HEK293 (cell line): ENCODE data around the gene GPSM1.
A peak's percentile ranks its signal among the peaks of the same experiment; 100 is the strongest.

ENCODE experiments used
- CTCF ChIA-PET: fragments of 350-600 bp; formaldehyde crosslinking; extraction: SDS; loops from one replicate; lab custom pipeline; 2021; ENCODE audit warnings: antibody characterized with exemption; lab: Yijun Ruan, JAX
- POLR2A ChIA-PET: fragments of 300-600 bp; formaldehyde crosslinking; extraction: SDS; loops from one replicate; lab custom pipeline; 2020; ENCODE audit warnings: antibody characterized with exemption, inconsistent platforms; lab: Yijun Ruan, JAX
- H3K27ac ChIP-seq: fragments of 200-500 bp; sonication (Bioruptor generic); 2 replicates; pipeline ENCODE4 v1.5.1; 2014; ENCODE audit warnings: low read depth, low read length, control low read depth, inconsistent platforms; ENCODE audit errors: extremely low read depth
- H3K36me3 ChIP-seq, 2 experiments: fragments of 200-500 bp in 1 of 2; sonication (Bioruptor generic) in 1 of 2; 1 replicate in 1 of 2; 2 replicates in 1 of 2; pipeline ENCODE4 v1.5.1; 2014 to 2017; ENCODE audit warnings: inconsistent platforms in 2 of 2, low read length in 2 of 2; ENCODE audit not compliant: control insufficient read depth in 2 of 2, insufficient read depth in 1 of 2
- H3K4me1 ChIP-seq: fragments of 200-500 bp; sonication (Bioruptor generic); 2 replicates; pipeline ENCODE4 v1.5.1; 2014; ENCODE audit warnings: mild to moderate bottlenecking, low read length, inconsistent platforms; ENCODE audit not compliant: control insufficient read depth, insufficient read depth
- H3K4me3 ChIP-seq: 2 replicates; pipeline ENCODE4 v1.5.1; 2011; ENCODE audit warnings: low read depth, mild to moderate bottlenecking, control low read depth, low read length, moderate library complexity
- H3K9me3 ChIP-seq: fragments of 200-500 bp; sonication (Bioruptor generic); 2 replicates; pipeline ENCODE4 v1.5.1; 2014; ENCODE audit warnings: low read depth, low read length, inconsistent platforms; ENCODE audit not compliant: control insufficient read depth, insufficient read depth
- BCL11A ChIP-seq: fragments of 450-650 bp; formaldehyde crosslinking; IDR thresholded peaks from 2 replicates; pipeline ENCODE4 v1.5.1; 2016; ENCODE audit warnings: low read depth, missing biosample characterization, missing genetic modification characterization
- BCL11B ChIP-seq: fragments of 450-650 bp; formaldehyde crosslinking; IDR thresholded peaks from 2 replicates; pipeline ENCODE4 v1.5.1; 2016; ENCODE audit warnings: low read depth, missing biosample characterization, missing genetic modification characterization
- EGR2 ChIP-seq: fragments of 450-650 bp; formaldehyde crosslinking; IDR thresholded peaks from 2 replicates; pipeline ENCODE4 v1.5.1; 2016; ENCODE audit warnings: low read depth, missing biosample characterization, missing genetic modification characterization
- GLIS2 ChIP-seq: fragments of 450-650 bp; formaldehyde crosslinking; IDR thresholded peaks from 2 replicates; pipeline ENCODE4 v1.5.1; 2016; ENCODE audit warnings: missing biosample characterization, missing genetic modification characterization
- HOXA7 ChIP-seq: sonication (generic); formaldehyde crosslinking; IDR thresholded peaks from 2 replicates; pipeline ENCODE4 v1.8.1; 2022; ENCODE audit warnings: missing genetic modification reagents, borderline replicate concordance
- KLF7 ChIP-seq: fragments of 450-650 bp; formaldehyde crosslinking; IDR thresholded peaks from 2 replicates; pipeline ENCODE4 v1.5.1; 2016; ENCODE audit warnings: missing biosample characterization, missing genetic modification characterization, borderline replicate concordance
- KLF9 ChIP-seq: fragments of 450-650 bp; formaldehyde crosslinking; IDR thresholded peaks from 2 replicates; pipeline ENCODE4 v1.5.1; 2016; ENCODE audit warnings: missing biosample characterization, missing genetic modification characterization, low read depth
- SCRT1 ChIP-seq: fragments of 450-650 bp; formaldehyde crosslinking; IDR thresholded peaks from 2 replicates; pipeline ENCODE4 v1.5.1; 2016; ENCODE audit warnings: missing biosample characterization, missing genetic modification characterization, borderline replicate concordance
- SP2 ChIP-seq: fragments of 450-650 bp; formaldehyde crosslinking; IDR thresholded peaks from 2 replicates; pipeline ENCODE4 v1.5.1; 2016; ENCODE audit warnings: missing biosample characterization, missing genetic modification characterization
- SP7 ChIP-seq: fragments of 450-650 bp; formaldehyde crosslinking; IDR thresholded peaks from 2 replicates; pipeline ENCODE4 v1.5.1; 2016; ENCODE audit warnings: missing biosample characterization, missing genetic modification characterization
- ZBTB26 ChIP-seq: fragments of 450-650 bp; formaldehyde crosslinking; optimal IDR thresholded peaks from 2 replicates; pipeline ENCODE3; 2016; ENCODE audit warnings: missing biosample characterization, mild to moderate bottlenecking, missing genetic modification characterization
- ZBTB8A ChIP-seq: fragments of 450-650 bp; formaldehyde crosslinking; IDR thresholded peaks from 2 replicates; pipeline ENCODE4 v1.5.1; 2016; ENCODE audit warnings: missing biosample characterization, missing genetic modification characterization
- ZFP69B ChIP-seq: fragments of 450-650 bp; formaldehyde crosslinking; IDR thresholded peaks from 2 replicates; pipeline ENCODE4 v1.5.1; 2016; ENCODE audit warnings: missing biosample characterization, missing genetic modification characterization
- ZIC2 ChIP-seq: fragments of 450-650 bp; formaldehyde crosslinking; IDR thresholded peaks from 2 replicates; pipeline ENCODE4 v1.5.1; 2016; ENCODE audit warnings: missing biosample characterization, missing genetic modification characterization
- ZNF114 ChIP-seq: fragments of 450-650 bp; formaldehyde crosslinking; IDR thresholded peaks from 2 replicates; pipeline ENCODE4 v1.5.0; 2017; ENCODE audit warnings: missing biosample characterization, missing genetic modification characterization
- ZNF121 ChIP-seq: fragments of 450-650 bp; formaldehyde crosslinking; IDR thresholded peaks from 2 replicates; pipeline ENCODE4 v1.5.1; 2016; ENCODE audit warnings: missing biosample characterization, missing genetic modification characterization
- ZNF157 ChIP-seq: fragments of 450-650 bp; formaldehyde crosslinking; IDR thresholded peaks from 2 replicates; pipeline ENCODE4 v1.5.1; 2016; ENCODE audit warnings: missing biosample characterization, missing genetic modification characterization
- ZNF223 ChIP-seq: fragments of 450-650 bp; formaldehyde crosslinking; IDR thresholded peaks from 2 replicates; pipeline ENCODE4 v1.5.1; 2016; ENCODE audit warnings: missing biosample characterization, missing genetic modification characterization
- ZNF24 ChIP-seq: fragments of 450-650 bp; formaldehyde crosslinking; IDR thresholded peaks from 2 replicates; pipeline ENCODE4 v1.5.1; 2016; ENCODE audit warnings: missing biosample characterization, missing genetic modification characterization
- ZNF302 ChIP-seq: fragments of 450-650 bp; formaldehyde crosslinking; IDR thresholded peaks from 2 replicates; pipeline ENCODE4 v1.5.1; 2016; ENCODE audit warnings: missing biosample characterization, missing genetic modification characterization, low read depth
- ZNF341 ChIP-seq: fragments of 450-650 bp; formaldehyde crosslinking; IDR thresholded peaks from 2 replicates; pipeline ENCODE4; 2016; ENCODE audit warnings: low read depth, missing biosample characterization, missing genetic modification characterization
- ZNF394 ChIP-seq: fragments of 450-650 bp; formaldehyde crosslinking; IDR thresholded peaks from 2 replicates; pipeline ENCODE4 v1.5.1; 2016; ENCODE audit warnings: missing biosample characterization, missing genetic modification characterization, mild to moderate bottlenecking, moderate library complexity, borderline replicate concordance
- ZNF423 ChIP-seq: fragments of 450-650 bp; formaldehyde crosslinking; IDR thresholded peaks from 2 replicates; pipeline ENCODE4 v1.5.1; 2016; ENCODE audit warnings: missing biosample characterization, missing genetic modification characterization
- ZNF544 ChIP-seq: fragments of 450-650 bp; formaldehyde crosslinking; IDR thresholded peaks from 2 replicates; pipeline ENCODE4 v1.5.0; 2017; ENCODE audit warnings: missing biosample characterization, missing genetic modification characterization
- ZNF560 ChIP-seq: fragments of 450-650 bp; formaldehyde crosslinking; IDR thresholded peaks from 2 replicates; pipeline ENCODE4 v1.5.1; 2017; ENCODE audit warnings: missing biosample characterization, missing genetic modification characterization, borderline replicate concordance
- ZNF692 ChIP-seq: fragments of 450-650 bp; formaldehyde crosslinking; IDR thresholded peaks from 2 replicates; pipeline ENCODE4 v1.5.1; 2016; ENCODE audit warnings: missing biosample characterization, missing genetic modification characterization
- ZNF704 ChIP-seq: fragments of 450-650 bp; formaldehyde crosslinking; IDR thresholded peaks from 2 replicates; pipeline ENCODE4 v1.5.1; 2016; ENCODE audit warnings: missing biosample characterization, missing genetic modification characterization
- ZNF776 ChIP-seq: fragments of 450-650 bp; formaldehyde crosslinking; IDR thresholded peaks from 2 replicates; pipeline ENCODE4 v1.5.0; 2017; ENCODE audit warnings: missing biosample characterization, missing genetic modification characterization, borderline replicate concordance
- TF ChIP-seq, protein P1 (sequence below): sonication (generic); formaldehyde crosslinking; IDR thresholded peaks from 2 replicates; pipeline ENCODE4 v1.8.1; 2022; ENCODE audit warnings: mild to moderate bottlenecking, moderate library complexity, missing genetic modification reagents
- TF ChIP-seq, protein P2 (sequence below): fragments of 450-650 bp; formaldehyde crosslinking; IDR thresholded peaks from 2 replicates; pipeline ENCODE4 v1.5.1; 2016; ENCODE audit warnings: missing biosample characterization, missing genetic modification characterization, low read depth

The GPSM1 gene

DNA sequence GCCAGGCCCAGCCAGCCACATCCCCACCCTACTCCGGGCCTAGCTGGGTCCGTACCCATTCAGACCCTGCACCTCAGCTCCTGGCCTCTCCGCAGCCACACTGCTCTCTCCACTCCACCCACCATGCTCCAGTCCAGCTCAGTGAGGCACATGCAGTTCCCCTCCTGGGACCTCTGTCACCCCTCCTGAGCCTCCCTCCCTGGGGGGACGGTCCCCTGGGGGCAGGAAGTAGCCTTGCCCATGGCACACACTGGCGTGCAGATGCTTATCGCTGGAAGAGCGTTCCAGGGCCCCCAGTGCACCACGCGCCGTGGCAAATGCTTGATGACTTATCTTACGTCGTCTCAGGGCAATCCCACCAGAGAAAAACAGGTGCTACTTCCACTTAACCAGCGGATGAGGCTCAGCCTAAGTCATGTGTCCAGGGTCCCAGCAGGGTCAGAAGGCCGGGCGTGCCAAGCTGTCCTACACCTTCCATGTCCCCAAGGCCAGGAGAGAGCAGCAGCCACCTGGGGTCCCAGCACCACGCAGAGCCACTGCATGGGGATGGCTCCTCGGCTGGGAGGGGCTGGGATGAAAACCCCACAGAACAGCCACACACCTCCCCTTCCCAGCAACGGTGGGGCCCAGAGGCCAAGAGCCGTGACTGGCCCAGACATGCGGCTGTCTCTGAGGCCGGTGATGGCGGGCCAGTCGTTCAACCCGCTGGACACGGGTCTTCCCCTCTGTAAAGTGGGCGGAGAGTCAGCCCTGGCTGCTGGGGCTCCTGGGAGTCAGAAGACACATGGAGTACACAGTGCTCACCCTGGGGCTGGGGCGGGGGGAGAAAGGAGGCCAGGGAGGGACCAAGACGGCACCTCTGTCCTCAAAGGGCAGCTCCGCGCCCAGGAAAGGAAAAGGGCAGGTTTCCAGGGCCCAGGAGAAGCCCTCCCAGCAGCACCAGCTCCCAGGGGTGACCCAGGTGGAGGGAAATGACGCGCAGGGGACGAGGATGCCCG, 20.8 kb upstream of the GPSM1 start (continued):
- peak; percentile 82 for TF ChIP-seq ZNF341 (tag by site-specific recombination)
- peak; percentile 28 for TF ChIP-seq GLIS2 (tag by site-specific recombination)
- peak; percentile 76 for TF ChIP-seq ZIC2 (tag by site-specific recombination)
- TF ChIP-seq ZNF704: no peak
- 0 out of 2 replicates have a peak, but pooled peaks have one; percentile 27 for TF ChIP-seq ZNF223 (tag by site-specific recombination)
- no peak for TF ChIP-seq HOXA7 (CRISPR knock-in tag)
- TF ChIP-seq ZNF114 (tag by site-specific recombination): no peak
- TF ChIP-seq ZNF302 (tag by site-specific recombination): no peak
- TF ChIP-seq ZNF394 (tag by site-specific recombination): no peak
- TF ChIP-seq ZBTB8A (tag by site-specific recombination): peak; percentile 66
- peak; percentile 70; the same call in 1 of the 2 replicates for TF ChIP-seq ZNF692 (tag by site-specific recombination)
- no peak for TF ChIP-seq ZNF157 (tag by site-specific recombination)
- TF ChIP-seq, protein P1, sequence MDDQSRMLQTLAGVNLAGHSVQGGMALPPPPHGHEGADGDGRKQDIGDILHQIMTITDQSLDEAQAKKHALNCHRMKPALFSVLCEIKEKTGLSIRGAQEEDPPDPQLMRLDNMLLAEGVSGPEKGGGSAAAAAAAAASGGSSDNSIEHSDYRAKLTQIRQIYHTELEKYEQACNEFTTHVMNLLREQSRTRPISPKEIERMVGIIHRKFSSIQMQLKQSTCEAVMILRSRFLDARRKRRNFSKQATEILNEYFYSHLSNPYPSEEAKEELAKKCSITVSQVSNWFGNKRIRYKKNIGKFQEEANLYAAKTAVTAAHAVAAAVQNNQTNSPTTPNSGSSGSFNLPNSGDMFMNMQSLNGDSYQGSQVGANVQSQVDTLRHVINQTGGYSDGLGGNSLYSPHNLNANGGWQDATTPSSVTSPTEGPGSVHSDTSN (CRISPR knock-in tag): peak; percentile 45; the same call in 1 of the 2 replicates
- peak; percentile 23; the same call in 1 of the 2 replicates for TF ChIP-seq SP7 (tag by site-specific recombination)
- TF ChIP-seq SP2 (tag by site-specific recombination): peak; percentile 36; the same call in 1 of the 2 replicates
- no peak for TF ChIP-seq ZNF423 (tag by site-specific recombination)

DNA sequence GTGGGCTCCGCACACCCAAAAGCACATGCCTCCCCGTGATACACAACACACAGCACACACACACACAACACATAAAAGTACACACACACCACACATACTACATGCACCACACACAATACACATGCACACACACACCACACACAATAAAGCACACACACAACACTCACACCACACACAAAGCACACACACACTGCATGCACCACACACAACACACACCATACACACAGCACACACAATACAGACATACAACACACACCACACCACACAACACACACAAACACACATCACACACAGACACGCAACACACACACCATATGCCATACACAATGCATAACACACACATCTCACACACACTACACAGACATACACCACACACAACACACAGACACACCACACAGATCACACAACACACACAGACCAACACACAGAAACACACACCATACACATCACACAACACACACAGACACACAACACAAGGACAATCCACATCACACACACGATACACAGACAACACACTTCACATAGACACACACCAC, 20.1 kb upstream of the GPSM1 start:
- CTCF ChIA-PET: no interaction called here
- Histone ChIP-seq H3K27ac (no peak overlapping the region), H3K9me3 (no peaks in the 10 kb centered on the region), H3K4me3 (no peak overlapping the region), H3K36me3 (no peaks in the 10 kb centered on the region), H3K4me1 (no peaks in the 10 kb centered on the region)
- POLR2A ChIA-PET: no interaction called here
- TF ChIP-seq ZNF776 (tag by site-specific recombination) (0 out of 2 replicates have a peak, but pooled peaks have one; percentile 45), ZNF544 (tag by site-specific recombination) (no peak), ZBTB26 (peak; percentile 29), ZBTB8A (tag by site-specific recombination) (peak; percentile 4; the same call in 1 of the 2 replicates), EGR2 (tag by site-specific recombination) (no peak), KLF9 (peak; percentile 56; the same call in 1 of the 2 replicates), ZNF121 (no peak), BCL11B (tag by site-specific recombination) (0 out of 2 replicates have a peak, but pooled peaks have one; percentile 25), ZNF24 (tag by site-specific recombination) (no peak), BCL11A (no peak; the same call in 1 of the 2 replicates), SCRT1 (tag by site-specific recombination) (no peak; the same call in 1 of the 2 replicates), KLF7 (no peak), ZFP69B (tag by site-specific recombination) (0 out of 2 replicates have a peak, but pooled peaks have one; percentile 8), ZNF560 (no peak)
- TF ChIP-seq, protein P2, sequence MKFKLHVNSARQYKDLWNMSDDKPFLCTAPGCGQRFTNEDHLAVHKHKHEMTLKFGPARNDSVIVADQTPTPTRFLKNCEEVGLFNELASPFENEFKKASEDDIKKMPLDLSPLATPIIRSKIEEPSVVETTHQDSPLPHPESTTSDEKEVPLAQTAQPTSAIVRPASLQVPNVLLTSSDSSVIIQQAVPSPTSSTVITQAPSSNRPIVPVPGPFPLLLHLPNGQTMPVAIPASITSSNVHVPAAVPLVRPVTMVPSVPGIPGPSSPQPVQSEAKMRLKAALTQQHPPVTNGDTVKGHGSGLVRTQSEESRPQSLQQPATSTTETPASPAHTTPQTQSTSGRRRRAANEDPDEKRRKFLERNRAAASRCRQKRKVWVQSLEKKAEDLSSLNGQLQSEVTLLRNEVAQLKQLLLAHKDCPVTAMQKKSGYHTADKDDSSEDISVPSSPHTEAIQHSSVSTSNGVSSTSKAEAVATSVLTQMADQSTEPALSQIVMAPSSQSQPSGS (tag by site-specific recombination): no peak
